GM12891 (cell line): ENCODE data around the gene SEPTIN10.
"Not testable (repeated sequence)": the region's sequence is repeated elsewhere in the genome, so short reads cannot be mapped to it uniquely, and the experiment has no call there.

Experiments
- POLR2A ChIP-seq: IDR thresholded peaks from 2 replicates; pipeline ENCODE4 v1.6.1; 2011; ENCODE audit warnings: low read depth, low read length, control low read depth
- SPI1 ChIP-seq: IDR thresholded peaks from 2 replicates; pipeline ENCODE4 v1.6.1; 2011; ENCODE audit warnings: low read depth, low read length, control low read depth

- not testable (repeated sequence) for TF ChIP-seq POLR2A, SPI1
Observed at GRCh38 chr2:109577630-109578029, 36.1 kb downstream of the SEPTIN10 start.
